Dendritic cell treated with granulocyte-macrophage colony-stimulating factor and Interleukin-4, amounts not matched to agents 40 ng/mL and 50 ng/mL, for 4 days (primary cell): ENCODE data around the gene UTS2R.
"Not testable (repeated sequence)": the region's sequence is repeated elsewhere in the genome, so short reads cannot be mapped to it uniquely, and the experiment has no call there.

Experiments
- H3K27ac Mint-ChIP-seq: one replicate; pipeline ENCODE4 v1.8.0; 2022; ENCODE audit warnings: mild to moderate bottlenecking, mixed read lengths
- H3K27me3 Mint-ChIP-seq: one replicate; pipeline ENCODE4 v1.8.0; 2022; ENCODE audit warnings: mild to moderate bottlenecking, mixed read lengths
- H3K36me3 Mint-ChIP-seq: one replicate; pipeline ENCODE4 v1.8.0; 2022; ENCODE audit warnings: low read depth, mixed read lengths
- H3K4me1 Mint-ChIP-seq: one replicate; pipeline ENCODE4 v1.8.0; 2022; ENCODE audit warnings: low read depth, mixed read lengths
- H3K4me3 Mint-ChIP-seq: one replicate; pipeline ENCODE4 v1.8.0; 2022; ENCODE audit warnings: mild to moderate bottlenecking, moderate library complexity, mixed read lengths
- H3K9me3 Mint-ChIP-seq: one replicate; pipeline ENCODE4 v1.8.0; 2022; ENCODE audit warnings: mixed read lengths
- intact Hi-C: fragments of 100-400 bp; cut with micrococcal nuclease; formaldehyde crosslinking; loops from one replicate; pipeline ENCODE4 v1.15.0; 2022

Gene UTS2R

GRCh38 chr17:82355770-82356427, 15.7 kb upstream of the UTS2R start:
- Mint-ChIP-seq H3K9me3 (no peaks in the 10 kb centered on the region), H3K27ac (no peak overlapping the region), H3K4me3 (no peak overlapping the region), H3K4me1 (peaks cover 18% of the 10 kb centered on the region), H3K36me3 (no peaks in the 10 kb centered on the region), H3K27me3 (peaks cover 51% of the 10 kb centered on the region)
- intact Hi-C loops, result no loop called here

GRCh38 chr17:82356845-82357355, 14.7 kb upstream of the UTS2R start:
- peaks cover 47% of the 10 kb centered on the region for H3K27me3 Mint-ChIP-seq
- intact Hi-C loops, result no loop called here
- H3K9me3 Mint-ChIP-seq, result no peaks in the 10 kb centered on the region
- no peak overlapping the region for H3K27ac Mint-ChIP-seq
- H3K36me3 Mint-ChIP-seq, result no peaks in the 10 kb centered on the region
- no peak overlapping the region for H3K4me3 Mint-ChIP-seq
- H3K4me1 Mint-ChIP-seq, result peaks cover 13% of the 10 kb centered on the region

- H3K27ac Mint-ChIP-seq, result no peak overlapping the region
- peaks cover 42% of the 10 kb centered on the region for H3K27me3 Mint-ChIP-seq
- H3K36me3 Mint-ChIP-seq, result no peaks in the 10 kb centered on the region
- H3K9me3 Mint-ChIP-seq, result no peaks in the 10 kb centered on the region
- peaks cover 8% of the 10 kb centered on the region for H3K4me1 Mint-ChIP-seq
- H3K4me3 Mint-ChIP-seq, result no peak overlapping the region
- intact Hi-C loops, result no loop called here
Measured at GRCh38 chr17:82357394-82357793, 14.2 kb upstream of the UTS2R start.

GRCh38 chr17:82358465-82359350, 12.9 kb upstream of the UTS2R start, which contains the start of gene TEX19:
TSS of gene TEX19 (plus strand) at chr17:82359247. CDS start at chr17:82362151, 2,904 bp downstream.
- H3K27me3 Mint-ChIP-seq, result peaks cover 42% of the 10 kb centered on the region
- no peak within 1 kb of the TSS for H3K27ac Mint-ChIP-seq
- intact Hi-C loops, result no loop called here
- H3K36me3 Mint-ChIP-seq, result no peaks in the 10 kb centered on the region
- H3K9me3 Mint-ChIP-seq, result no peaks in the 10 kb centered on the region
- H3K4me1 Mint-ChIP-seq, result peaks cover 8% of the 10 kb centered on the region
- H3K4me3 Mint-ChIP-seq, result no peak within 1 kb of the TSS

DNA sequence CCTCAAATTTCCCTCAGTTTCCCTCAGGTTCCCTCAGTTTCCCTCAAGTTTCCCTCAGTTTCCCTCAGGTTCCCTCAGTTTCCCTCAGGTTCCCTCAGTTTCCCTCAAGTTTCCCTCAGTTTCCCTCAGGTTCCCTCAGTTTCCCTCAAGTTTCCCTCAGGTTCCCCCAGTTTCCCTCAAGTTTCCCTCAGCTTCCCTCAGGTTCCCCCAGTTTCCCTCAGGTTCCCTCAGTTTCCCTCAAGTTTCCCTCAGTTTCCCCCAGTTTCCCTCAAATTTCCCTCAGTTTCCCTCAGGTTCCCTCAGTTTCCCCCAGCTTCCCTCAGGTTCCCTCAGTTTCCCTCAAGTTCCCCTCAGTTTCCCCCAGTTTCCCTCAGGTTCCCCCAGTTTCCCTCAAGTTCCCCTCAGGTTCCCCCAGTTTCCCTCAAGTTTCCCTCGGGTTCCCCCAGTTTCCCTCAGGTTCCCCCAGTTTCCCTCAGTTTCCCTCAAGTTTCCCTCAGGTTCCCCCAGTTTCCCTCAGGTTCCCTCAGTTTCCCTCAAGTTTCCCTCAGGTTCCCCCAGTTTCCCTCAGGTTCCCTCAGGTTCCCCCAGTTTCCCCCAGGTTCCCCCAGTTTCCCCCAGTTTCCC, 12.0 kb upstream of the UTS2R start:
- H3K27ac Mint-ChIP-seq, H3K4me1 Mint-ChIP-seq, intact Hi-C loops, H3K4me3 Mint-ChIP-seq, H3K9me3 Mint-ChIP-seq, H3K36me3 Mint-ChIP-seq: not testable (repeated sequence)
- peaks cover 41% of the 10 kb centered on the region for H3K27me3 Mint-ChIP-seq

DNA sequence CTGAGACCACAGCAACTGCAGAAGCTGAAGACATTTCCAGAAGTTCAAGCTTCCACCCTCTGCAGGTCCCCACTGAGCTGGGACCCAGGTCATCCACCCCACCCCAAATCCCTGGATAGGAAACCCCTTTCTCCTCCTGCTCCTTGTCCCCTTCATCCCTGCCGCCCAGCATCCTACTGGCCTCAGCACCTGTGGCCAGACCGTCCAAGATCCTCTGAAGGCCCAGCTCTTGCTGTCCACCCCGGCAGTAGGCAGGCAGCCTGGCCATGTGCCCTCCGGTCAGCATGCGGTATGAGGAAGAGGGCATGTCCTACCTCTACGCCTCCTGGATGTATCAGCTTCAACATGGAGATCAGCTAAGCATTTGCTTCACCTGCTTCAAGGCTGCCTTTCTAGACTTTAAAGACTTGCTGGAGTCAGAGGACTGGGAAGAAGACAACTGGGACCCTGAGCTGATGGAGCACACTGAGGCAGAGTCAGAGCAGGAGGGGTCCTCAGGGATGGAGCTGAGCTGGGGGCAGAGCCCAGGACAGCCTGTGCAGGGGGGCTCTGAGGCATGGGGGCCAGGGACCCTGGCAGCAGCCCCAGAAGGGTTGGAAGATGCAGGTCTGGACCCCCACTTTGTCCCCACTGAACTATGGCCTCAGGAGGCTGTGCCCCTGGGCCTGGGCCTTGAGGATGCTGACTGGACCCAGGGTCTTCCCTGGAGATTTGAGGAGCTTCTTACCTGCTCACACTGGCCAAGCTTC, 9.5 kb upstream of the UTS2R start:
- Mint-ChIP-seq H3K36me3 (no peaks in the 10 kb centered on the region), H3K4me1 (peaks cover 8% of the 10 kb centered on the region), H3K27ac (no peak overlapping the region), H3K27me3 (peaks cover 35% of the 10 kb centered on the region), H3K4me3 (no peak overlapping the region), H3K9me3 (no peaks in the 10 kb centered on the region)
- intact Hi-C loops, result no loop called here

- H3K27me3 Mint-ChIP-seq, result peaks cover 52% of the 10 kb centered on the region
Measured at GRCh38 chr17:82365606-82366295, 5.8 kb upstream of the UTS2R start.

DNA sequence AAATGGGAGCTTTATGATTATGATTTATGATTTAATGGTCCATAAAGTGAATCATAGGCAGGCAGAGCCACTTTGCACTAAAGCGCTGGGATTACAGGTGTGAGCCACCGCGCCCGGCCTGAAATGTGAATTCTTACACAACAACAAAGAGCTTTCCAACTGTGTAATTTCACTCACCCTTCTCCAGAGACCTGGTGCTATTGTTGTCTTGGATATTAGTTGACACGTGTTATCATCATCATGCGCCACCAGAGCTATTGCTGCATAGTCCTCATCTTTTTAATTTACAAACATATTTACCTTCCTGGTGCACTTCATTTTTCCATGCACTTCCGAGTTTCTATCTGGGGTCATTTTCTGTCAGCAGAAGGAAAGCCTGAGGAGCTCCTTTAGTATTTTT, 4.8 kb upstream of the UTS2R start:
- Mint-ChIP-seq H3K4me3 (no peak overlapping the region), H3K9me3 (no peaks in the 10 kb centered on the region), H3K36me3 (no peaks in the 10 kb centered on the region), H3K27ac (no peak overlapping the region), H3K27me3 (peaks cover 54% of the 10 kb centered on the region), H3K4me1 (peaks cover 11% of the 10 kb centered on the region)
- intact Hi-C loops, result no loop called here

More at GRCh38 chr17:82365606-82366295, 5.8 kb upstream of the UTS2R start:
- intact Hi-C loops, result no loop called here
- Mint-ChIP-seq H3K4me1 (peaks cover 5% of the 10 kb centered on the region), H3K4me3 (no peak overlapping the region), H3K9me3 (no peaks in the 10 kb centered on the region), H3K36me3 (no peaks in the 10 kb centered on the region), H3K27ac (no peak overlapping the region)

DNA sequence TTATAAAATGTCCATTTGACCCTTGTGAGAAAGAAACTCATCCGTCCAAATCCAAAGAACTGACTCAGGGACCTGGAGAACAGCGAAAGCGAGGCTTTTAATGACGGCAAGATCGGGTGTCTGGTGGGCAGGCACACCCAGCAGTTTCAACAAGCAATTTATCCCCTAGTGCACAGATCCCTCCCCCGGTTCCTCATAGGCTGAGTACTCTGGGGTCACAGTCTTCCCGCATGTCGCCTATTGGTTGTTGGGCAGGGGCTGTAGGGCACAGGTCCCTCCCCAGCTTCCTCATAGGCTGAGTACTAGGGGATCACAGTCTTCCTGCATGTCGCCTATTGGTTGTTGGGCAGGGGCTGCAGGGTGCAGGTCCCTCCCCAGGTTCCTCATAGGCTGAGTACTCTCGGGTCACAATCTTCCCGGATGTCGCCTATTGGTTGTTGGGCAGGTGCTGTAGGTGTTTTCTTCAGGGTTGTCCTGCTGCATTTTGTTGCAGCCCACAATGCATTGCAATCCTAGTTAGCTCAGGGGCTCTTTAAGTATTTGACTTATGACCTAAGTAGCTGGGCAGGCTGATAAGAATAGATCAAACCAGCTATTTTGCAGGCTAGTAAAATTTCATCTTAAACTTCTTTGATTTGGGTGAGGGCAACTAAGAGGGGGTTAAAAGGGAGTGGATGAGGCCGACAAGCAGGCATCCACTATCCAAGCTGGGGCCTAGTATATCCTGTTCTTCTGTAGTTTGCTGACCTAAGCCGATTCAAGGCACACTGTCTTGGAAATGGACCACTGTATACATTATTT, 3.6 kb upstream of the UTS2R start:
- Mint-ChIP-seq H3K27me3 (peaks cover 63% of the 10 kb centered on the region), H3K36me3 (no peaks in the 10 kb centered on the region), H3K27ac (no peak overlapping the region), H3K4me3 (no peak overlapping the region), H3K9me3 (no peaks in the 10 kb centered on the region), H3K4me1 (peaks cover 20% of the 10 kb centered on the region)
- intact Hi-C loops, result no loop called here

GRCh38 chr17:82369211-82369610, 2.4 kb upstream of the UTS2R start:
- intact Hi-C loops, result no loop called here
- peaks cover 73% of the 10 kb centered on the region for H3K27me3 Mint-ChIP-seq

DNA sequence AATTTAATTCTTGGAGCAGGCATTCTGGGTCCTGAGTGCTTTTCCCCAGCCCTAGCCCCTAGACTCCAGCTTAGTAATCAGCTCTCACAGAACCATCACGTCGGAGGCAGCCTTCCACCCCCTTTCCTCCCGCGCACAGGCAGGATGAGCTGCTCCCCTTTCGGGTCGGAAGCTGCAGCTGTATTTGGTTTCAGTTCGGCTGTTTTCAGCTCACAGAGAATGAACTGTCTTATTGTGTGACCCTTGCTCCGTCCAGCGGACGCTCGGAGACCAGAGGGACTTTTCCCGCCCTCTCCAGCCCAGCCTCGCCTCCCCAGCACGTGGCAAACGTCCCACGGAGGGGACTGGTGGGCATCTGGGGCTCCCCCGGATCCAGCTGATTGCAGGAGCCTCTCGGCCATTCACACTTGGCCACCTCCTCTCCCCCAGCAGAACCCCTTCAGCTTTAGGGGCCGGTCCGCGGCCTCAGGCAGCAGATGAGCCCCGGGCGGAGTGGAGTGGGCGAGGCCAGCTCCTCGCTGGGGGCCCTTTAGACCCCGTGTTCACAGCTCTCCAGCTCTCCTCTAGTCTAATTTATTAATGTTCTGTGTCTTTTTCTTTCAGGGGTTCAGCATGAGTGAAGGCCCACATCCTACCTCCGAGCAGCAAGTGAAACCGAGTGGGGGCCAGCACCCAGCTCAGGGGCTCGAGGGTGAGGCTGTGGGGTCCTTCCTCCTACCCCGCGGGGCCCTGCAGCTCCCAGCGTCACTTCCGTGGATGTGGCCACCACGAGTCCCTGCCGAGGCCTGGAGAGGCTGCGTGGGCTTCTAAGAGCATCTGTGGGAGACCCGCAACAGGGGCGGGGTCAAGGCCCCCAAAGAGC, 863 bp upstream of the UTS2R start:
- intact Hi-C loops, result no loop called here
- H3K9me3 Mint-ChIP-seq, result no peaks in the 10 kb centered on the region
- peaks cover 27% of the 10 kb centered on the region for H3K4me1 Mint-ChIP-seq
- H3K27me3 Mint-ChIP-seq, result peaks cover 83% of the 10 kb centered on the region
- peak overlapping the region; percentile 52 for H3K27ac Mint-ChIP-seq
- H3K36me3 Mint-ChIP-seq, result no peaks in the 10 kb centered on the region
- H3K4me3 Mint-ChIP-seq, result peak overlapping the region; percentile 66

More at GRCh38 chr17:82369211-82369610, 2.4 kb upstream of the UTS2R start:
- H3K4me3 Mint-ChIP-seq, result no peak overlapping the region
- no peak overlapping the region for H3K27ac Mint-ChIP-seq
- H3K36me3 Mint-ChIP-seq, result no peaks in the 10 kb centered on the region
- peaks cover 27% of the 10 kb centered on the region for H3K4me1 Mint-ChIP-seq
- no peaks in the 10 kb centered on the region for H3K9me3 Mint-ChIP-seq
